Measurements from ENCODE around the gene SLC2A4.
"Not testable (repeated sequence)": the region's sequence is repeated elsewhere in the genome, so short reads cannot be mapped to it uniquely, and the experiment has no call there.

Gene SLC2A4

DNA sequence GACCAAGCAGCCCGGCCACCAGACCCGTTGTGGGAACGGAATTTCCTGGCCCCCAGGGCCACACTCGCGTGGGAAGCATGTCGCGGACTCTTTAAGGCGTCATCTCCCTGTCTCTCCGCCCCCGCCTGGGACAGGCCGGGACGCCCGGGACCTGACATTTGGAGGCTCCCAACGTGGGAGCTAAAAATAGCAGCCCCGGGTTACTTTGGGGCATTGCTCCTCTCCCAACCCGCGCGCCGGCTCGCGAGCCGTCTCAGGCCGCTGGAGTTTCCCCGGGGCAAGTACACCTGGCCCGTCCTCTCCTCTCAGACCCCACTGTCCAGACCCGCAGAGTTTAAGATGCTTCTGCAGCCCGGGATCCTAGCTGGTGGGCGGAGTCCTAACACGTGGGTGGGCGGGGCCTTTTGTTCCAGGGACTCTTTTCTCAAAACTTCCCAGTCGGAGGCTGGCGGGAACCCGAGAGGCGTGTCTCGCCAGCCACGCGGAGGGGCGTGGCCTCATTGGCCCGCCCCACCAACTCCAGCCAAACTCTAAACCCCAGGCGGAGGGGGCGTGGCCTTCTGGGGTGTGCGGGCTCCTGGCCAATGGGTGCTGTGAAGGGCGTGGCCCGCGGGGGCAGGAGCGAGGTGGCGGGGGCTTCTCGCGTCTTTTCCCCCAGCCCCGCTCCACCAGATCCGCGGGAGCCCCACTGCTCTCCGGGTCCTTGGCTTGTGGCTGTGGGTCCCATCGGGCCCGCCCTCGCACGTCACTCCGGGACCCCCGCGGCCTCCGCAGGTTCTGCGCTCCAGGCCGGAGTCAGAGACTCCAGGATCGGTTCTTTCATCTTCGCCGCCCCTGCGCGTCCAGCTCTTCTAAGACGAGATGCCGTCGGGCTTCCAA is at the start of gene SLC2A4:
TSS of gene SLC2A4 (plus strand) at position 645 of the 879 bp plus-strand sequence. CDS start at position 862, 217 bp downstream.
- DNase-seq (ENCODE audit: low read depth, low spot score) = peak; percentile 80

DNA sequence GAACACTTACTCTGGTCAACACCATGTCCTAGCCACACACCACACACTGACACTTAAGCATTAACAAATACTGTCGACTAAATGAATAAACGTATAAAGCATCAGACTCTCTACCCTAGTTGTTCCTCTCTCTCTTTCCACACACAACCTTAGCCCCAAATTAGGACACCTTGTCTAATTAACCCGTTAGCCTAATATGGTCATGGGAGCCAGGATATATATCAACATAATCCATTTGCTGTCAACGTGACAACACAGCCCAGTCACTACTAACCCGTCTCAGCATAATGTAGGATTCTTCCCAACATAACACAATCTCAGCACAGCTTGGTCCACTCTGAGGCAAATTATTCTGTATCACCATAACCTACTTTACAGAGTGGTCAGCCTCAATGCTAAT is 49.4 kb upstream of the SLC2A4 start:
- DNase-seq (ENCODE audit: low read depth, low spot score) = no peak

DNA sequence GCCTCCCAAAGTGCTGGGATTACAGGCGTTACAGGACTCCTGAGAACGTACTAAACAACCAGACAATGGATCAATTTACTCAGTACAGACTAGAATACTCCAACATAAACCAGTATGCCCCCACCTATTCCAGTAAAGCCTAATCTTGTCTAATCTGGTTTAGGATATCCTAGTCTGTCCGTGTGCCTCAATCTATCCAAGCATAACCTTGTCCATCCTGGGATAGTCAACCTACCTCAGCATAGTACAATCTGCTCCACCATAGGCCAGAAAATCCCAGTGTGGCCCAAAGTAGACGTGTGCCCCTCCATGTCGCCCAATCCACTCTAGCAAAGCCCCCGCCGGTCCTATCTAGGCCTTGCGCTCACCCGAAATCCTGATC is 47.8 kb upstream of the SLC2A4 start:
- DNase-seq (ENCODE audit: low read depth, low spot score) = no peak

DNA sequence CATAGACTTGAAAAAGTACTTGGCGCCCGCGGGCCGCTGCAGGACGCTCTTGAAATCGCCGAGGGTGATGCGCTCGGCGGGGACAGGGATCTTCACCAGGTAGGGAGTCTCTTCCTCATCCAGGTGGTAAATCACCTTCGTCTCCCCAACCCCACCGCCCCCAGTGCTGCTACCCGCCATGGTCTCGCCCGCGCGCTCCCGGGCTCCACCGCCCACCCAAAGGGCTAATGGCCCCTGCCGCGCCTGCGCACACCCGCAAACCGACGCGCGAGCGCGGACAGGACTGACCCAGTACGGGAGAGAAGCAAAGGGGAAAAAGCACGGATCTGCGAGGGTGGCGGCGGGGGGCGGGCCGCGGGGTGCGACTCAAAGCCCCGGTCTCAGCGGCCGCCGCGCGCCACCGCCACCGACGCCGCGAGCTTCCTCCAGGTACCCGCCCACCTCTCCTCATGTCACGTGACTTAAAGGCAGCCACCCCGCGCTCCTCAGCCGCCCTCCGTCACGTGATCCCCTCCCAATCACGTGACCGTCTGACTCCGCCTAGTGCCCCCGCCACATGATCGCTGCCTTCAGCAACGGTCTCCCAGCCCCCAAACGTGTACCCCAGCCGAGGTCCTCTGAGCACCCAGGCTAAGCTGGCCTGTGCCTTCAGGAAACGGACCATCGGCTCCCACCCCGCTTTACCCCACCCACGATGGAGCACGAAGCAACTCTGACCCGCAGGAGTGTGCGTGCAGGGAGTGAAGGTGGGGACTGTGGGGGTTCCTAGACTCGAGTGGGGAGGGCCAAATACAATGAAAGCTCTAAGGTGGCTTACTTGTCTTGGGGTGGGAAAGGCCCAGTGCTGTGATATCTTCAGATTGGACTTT is 47.2 kb upstream of the SLC2A4 start, which contains the start of gene DVL2:
TSS of gene DVL2 (minus strand) at position 435 of the 869 bp plus-strand sequence. CDS start at position 180, 255 bp downstream.
- DNase-seq (ENCODE audit: low read depth, low spot score) = peak; percentile 88

DNA sequence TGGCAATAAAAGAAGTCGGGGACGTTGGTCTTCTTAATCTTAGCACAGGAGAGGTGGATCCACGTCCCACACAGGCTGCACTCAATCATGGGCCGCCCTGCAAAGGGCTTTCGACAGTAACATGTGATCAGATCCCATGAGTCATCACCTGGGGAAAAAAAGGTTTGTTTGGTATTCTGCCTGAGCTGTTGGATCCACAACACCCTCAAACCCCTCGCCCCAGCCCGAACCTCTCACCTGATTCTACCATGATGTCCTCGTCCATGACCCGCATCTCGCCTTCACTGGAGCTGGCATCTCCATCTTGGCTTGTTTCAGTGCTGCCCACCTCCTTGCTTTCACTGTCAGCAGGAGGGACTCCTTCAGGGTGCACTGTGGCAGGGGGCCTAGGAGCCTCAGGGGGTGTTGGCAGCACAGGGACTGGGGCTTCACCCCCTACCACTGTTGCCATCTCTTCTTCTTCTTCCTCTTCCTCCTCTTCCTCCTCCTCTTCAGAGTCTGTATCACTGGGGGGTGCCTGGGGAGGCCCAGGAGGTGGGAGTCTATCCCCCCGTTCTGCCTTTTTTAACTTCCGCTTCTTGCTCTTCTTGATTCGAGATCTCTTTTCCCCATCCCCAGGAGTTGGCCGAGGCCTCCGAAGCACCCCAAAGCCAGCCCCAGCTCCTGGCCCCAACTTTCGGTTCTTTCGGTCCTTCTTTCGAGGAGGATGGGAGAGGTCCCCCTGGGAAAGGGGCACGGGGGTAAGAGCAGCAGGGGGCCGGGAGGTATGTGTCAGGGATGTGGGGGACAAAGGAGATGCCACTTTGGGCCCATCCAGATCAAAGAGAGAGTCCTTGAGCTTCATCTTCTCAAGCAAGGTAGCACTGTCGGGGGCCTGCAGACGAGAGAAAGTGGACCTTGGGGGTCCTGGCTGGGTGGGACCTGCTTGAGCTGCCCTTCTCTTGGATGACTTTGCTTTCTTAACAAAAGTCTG is 45.5 kb upstream of the SLC2A4 start:
- DNase-seq (ENCODE audit: low read depth, low spot score) = no peak

DNA sequence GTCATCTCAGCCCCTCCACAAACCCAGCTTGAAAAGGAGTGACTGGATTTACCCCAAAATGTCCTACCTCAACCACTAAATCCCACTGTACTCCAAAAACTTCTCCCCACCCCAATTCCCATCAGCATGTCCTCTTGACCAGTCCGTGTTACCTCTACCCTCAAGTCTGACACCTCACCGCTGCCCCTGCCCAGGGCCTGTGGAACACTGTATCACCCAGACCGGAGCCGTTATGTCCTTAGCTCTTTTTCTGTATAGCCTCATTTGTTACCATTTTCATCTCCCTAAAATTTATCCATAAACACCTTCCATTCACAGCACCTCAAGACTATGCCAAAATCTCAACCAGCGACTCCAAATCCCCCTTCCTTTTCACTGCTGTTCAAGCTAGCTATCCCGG is 44.7 kb upstream of the SLC2A4 start:
- DNase-seq (ENCODE audit: low read depth, low spot score) = no peak

DNA sequence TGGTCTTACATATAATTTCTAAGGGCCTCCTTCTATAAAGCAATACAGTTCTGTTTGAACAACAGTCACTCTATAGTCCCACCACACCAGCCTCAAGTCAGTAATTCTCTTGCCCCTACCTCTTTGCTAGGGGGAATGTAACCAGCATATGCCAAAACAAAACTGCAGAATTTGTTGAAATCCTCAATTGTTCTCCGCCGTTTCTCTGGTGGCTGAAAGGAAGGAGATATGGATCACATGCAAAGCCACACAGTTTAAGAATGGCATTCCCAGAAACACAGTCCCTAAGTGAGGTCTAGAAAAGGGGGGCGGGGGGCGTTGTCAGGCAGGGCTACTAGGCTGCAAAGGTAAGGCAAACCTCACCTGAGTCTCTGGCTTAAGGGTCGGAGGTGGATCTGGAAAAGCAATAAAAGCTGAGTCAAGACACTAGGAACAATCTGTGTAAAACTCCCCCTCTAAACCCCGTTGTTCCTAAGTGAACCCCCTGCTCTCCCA is 44.2 kb upstream of the SLC2A4 start:
- DNase-seq (ENCODE audit: low read depth, low spot score) = no peak

DNA sequence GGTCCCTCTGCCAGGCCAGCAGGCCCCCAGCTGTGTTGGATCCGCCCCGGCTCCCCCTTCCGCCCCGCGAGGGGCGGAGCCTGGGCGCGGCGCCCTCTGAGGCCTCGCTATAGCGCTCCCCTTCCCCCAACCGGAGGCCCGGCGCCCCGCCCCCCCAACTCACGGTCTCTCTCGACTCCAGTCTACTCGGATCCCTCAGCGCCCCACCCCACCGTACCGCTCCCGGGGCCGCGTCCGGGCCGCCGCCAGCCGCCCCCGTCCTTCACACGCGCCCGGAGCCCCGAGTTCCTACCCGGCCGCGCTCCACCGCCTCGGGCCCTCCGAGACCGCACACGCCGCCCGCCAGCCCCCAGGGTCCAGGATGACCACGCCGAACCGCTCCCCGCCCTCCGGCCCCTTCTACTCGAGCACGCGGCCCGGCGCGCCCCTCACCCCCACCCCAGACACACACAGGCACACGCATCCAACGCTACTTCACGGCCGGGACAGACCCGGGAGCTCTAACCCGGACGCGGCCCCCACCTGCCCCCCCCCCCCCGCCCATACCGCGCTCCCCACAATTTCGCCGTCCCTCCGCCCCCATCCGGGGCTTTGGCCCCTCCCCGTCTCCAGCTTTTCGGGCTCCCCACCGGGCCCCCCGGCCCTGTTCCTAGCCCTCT is 43.6 kb upstream of the SLC2A4 start:
- DNase-seq (ENCODE audit: low read depth, low spot score) = peak; percentile 77

DNA sequence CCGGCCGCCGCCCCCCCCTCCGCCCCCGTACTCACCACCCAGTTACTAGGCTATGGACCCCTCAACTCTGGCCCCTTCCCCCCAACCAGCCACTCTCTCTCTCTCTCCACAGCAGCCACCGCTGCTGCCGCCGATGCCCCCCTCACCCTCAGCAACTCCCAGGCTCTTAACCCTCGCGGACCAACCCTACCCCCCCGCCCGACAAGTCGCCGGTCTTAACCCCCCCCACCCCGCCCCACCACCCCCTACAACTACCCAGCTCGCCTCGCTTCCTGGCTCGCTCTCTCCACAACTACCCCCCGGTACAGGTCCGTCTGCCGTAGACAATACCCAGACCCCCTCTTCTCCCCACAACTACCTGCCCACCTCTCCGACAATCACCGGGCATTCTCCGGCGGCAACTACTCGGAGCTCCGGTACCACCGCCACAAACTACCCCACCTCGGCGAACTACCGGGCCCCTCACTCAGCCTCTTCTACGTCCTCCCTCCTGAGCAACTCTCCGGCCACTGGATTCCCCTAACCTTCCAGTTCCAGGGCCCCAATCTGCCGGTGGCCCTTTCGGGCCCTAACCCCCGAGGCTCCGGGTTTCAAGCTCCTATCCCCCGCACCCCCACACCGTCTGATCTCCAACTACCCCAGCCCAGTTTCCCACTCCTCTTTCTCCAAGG is 43.0 kb upstream of the SLC2A4 start:
- no peak for DNase-seq (ENCODE audit: low read depth, low spot score)

DNA sequence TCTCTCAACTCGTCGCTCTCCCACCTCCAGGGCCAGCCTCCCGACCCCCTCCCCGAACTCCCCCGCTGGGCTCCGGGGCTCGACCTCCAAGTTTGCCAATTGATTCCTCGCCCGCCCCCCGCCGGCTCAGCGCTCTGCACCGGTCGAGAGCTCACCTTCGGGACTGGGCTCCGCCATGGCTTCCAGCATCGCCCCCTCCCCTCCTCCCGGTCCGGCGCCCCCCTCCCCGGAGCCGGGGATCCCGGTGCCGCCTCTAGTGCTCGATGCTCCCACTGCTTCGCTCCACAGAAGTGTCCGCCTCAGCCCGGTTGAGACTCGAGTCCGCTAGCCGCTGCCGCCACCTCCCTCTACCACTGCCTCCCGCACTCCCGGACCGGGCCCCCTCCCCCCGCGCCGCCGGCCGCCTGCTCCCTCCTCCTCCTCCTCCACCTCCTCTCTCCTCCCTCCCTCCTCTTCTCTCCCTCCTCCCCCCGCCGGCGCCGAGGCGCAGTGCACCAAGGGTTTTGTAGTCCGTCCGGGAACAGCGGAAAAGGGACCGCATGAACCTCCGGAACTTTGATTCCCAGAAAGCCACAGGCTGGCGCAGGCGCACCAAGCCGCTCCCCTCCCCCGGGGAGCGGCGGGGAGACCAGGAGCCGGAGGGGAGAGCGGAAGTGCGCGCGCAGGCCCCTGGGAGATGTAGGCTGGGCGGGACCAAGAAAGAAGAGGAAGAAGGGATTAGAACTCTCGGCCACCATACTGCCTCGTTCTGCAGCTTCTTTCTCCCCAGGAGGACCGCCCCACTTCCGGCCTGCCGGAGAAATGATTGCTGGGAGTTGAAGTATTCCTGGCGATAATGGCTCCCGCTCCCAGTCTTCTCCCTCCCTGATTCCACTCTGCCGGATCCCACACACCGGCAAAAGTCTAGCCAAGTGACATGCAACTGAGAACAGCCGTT is 42.2 kb upstream of the SLC2A4 start, which contains the start of gene PHF23:
TSS of gene PHF23 (minus strand) at position 367 of the 937 bp plus-strand sequence. CDS start at position 189, 178 bp downstream.
- DNase-seq (ENCODE audit: low read depth, low spot score) = peak; percentile 94

DNA sequence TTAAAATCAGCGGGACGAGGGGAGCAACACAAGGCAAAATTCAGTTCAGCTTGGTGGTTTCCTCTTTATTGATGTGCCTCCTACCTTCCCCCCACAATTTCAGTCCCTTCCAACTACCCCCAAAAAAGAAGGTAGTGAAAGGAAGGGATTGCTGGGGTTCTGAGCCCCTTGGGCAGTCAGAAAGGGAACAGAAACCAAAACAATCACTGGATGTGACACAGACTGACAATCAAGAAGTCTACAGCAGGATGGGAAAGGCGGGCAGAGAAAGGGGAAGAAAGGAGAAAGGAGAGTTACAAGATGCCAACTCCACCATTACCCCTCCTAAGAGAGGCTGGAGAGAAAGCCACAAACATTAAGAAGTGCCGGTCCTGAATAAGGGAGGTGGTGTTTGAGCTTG is 41.1 kb upstream of the SLC2A4 start:
- no peak for DNase-seq (ENCODE audit: low read depth, low spot score)

DNA sequence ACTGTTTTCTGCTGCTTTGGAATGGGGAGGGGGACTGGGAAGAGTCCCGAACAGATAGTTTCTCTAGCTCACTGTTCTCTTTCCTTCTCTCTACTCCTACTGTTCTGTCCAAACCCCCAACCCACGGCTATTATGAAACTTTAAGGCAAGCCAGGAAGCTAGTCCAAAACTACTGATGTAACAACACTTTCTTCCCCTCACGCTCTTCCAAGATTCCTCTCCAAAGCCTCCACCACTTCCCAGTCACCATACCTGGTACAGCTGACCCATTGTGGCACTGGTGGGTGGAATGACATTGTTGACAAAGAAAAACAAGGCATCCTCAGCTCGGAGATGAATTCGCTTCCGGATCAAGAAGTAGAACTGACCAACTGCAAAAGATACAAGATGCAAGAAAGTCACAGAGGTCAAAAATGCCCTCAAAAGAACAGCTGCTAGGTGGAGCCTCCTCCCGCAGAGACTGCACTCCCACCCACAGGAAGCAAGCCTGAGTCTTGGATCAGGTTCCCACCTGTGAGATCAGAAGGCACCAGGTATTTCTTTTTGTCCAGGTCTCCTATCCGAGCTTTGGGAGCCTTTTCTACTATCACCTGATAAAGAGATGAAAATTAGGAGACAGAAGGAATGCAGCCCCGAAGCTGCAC is 40.3 kb upstream of the SLC2A4 start:
- DNase-seq (ENCODE audit: low read depth, low spot score) = no peak

DNA sequence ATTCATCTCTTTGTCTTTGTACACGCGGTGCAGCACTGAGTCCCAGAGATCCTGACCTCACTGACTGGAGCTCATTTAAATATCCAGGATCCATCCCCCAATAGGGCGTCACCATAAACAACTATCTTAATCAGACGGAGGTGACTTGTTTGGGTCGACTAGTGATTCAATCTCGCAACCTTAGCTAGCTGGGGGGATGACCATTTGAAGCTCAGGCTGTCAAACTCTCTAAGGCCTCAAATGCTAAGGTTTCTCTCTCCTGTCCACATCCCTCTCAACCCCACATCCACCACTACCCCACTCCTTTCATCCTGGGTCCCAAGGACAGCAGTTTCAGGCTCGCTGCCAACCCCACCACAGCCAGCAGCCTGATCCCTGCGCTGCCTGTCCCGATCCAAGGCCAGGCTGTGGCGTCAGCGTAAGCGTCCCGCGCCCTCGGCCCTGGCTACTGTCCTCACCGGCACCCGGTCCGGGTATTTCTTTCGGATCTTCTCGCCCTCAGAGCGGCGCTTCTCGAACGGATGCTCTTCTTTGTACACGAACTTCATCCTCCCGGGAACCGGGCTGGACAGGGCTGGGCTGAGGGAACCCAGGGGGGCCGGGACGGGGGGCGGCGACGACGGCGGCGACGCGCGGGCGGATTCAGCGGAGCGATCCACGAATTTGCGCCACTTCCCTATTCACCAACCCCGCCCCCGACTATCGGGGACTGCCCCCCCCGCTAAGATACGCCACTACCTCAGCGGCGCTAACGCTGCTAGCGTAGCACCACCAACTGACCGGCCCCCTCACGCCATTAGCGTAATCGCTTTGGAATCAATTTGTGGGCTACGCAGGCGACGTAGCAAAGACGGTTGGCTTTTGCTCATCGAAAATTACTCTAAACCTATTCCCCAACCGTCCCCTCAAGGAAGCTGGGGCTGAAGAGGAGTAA is 39.5 kb upstream of the SLC2A4 start, which contains the start of gene GABARAP:
TSS of gene GABARAP (minus strand) at position 667 of the 934 bp plus-strand sequence. CDS start at position 548, 119 bp downstream.
- DNase-seq (ENCODE audit: low read depth, low spot score) = peak; percentile 76

DNA sequence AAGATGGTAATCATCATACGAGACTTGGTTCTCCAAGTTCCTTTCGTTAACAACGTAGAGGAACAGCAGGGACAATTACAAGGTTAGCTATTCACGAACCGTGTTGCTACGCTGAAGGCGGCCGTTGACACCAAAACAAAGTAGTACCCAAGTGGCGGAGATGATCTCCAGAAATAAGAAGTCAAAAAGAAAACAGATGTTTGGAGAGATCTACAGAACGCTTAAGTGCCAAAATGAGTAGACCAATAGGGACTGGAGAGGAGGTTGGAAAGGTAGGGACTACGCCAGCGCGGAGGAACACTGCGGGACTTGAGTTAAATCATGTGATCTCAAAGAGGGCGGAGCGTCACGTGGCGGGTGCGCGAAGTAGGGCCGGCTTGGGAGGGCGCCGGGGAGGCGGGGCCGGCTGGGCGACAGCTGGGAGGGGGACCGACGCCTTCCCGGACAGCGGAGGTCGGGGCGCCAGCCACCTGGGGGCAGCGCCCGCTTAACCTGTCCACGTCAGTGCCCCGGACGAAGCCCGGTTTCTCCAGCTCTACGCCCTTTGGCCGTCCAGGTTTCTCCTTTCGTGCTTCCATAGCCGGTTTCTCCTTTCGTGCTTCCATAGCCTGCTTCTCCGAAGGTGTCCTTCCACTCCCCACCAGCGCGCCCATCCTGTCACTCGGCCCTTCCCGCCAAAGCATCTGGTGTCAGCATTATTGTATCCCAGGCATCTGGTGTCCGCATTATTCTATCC is 38.6 kb upstream of the SLC2A4 start:
- peak; percentile 82 for DNase-seq (ENCODE audit: low read depth, low spot score)

DNA sequence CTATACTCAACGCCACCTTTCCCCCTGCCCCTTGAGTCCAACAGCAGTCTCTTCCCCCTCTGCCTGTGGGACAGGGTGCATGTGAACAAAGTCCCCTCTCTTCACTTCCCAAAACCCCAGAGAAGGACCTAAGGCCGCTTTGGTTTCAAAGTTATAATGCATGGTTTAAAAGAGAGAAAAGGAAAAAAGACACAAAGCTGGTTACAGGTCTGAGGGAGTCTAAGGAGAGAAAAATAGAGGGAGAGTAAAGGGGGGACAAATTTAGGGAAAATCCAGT is 38.1 kb upstream of the SLC2A4 start:
- no peak for DNase-seq (ENCODE audit: low read depth, low spot score)

DNA sequence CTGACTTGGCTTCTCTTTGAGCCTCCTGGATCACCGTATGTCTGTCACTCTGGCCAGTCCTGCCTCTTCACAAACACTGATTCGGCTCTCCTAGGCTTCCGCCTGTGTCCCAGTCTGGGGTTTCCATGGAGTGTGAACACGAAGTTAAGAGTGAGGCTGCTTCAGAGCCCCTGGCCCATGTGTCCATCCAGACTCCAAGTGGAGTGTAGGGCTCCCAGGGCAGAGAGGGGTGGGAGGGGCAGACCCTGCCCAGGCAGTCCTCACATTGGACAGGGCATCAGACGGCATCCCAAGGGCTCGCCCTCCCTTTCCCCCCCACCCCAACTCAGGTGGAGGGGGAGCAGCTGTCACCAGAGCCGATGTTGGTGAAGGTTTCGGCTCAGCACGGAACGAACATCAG is 37.7 kb upstream of the SLC2A4 start:
- DNase-seq (ENCODE audit: low read depth, low spot score) = not testable (repeated sequence)
